Progenitor cell of endocrine pancreas (in vitro differentiated cells): ENCODE data around the gene FIGNL2. TPM values are rescaled to one million over a fixed set of nuclear protein-coding genes. Genes with fewer than 3 reads are reported as not detected.

ENCODE experiments used
- DNase-seq: peaks from one replicate; pipeline ENCODE4 v3.0.0; 2021; ENCODE audit warnings: low spot score; ENCODE audit not compliant: unreplicated experiment
- H3K27ac Mint-ChIP-seq: 2 replicates; pipeline ENCODE4 v1.8.0; 2021; ENCODE audit warnings: mild to moderate bottlenecking, moderate library complexity, mixed read lengths
- H3K27me3 Mint-ChIP-seq: 2 replicates; pipeline ENCODE4 v1.8.0; 2021; ENCODE audit warnings: mixed read lengths
- H3K36me3 Mint-ChIP-seq: 2 replicates; pipeline ENCODE4 v1.8.0; 2022; ENCODE audit warnings: mixed read lengths; ENCODE audit not compliant: insufficient read depth
- H3K4me1 Mint-ChIP-seq: 2 replicates; pipeline ENCODE4 v1.8.0; 2021; ENCODE audit warnings: low read depth, mixed read lengths
- H3K4me3 Mint-ChIP-seq: 2 replicates; pipeline ENCODE4 v1.8.0; 2021; ENCODE audit warnings: low read depth, mild to moderate bottlenecking, moderate library complexity, mixed read lengths
- H3K9me3 Mint-ChIP-seq: 2 replicates; pipeline ENCODE4 v1.8.0; 2021; ENCODE audit warnings: low read depth, mixed read lengths
- total RNA-seq: library from RNA; stranded (reverse); gene quantifications from 2 replicates; pipeline ENCODE4 v1.2.1, GENCODE V29; 2021
- TF ChIP-seq, protein P1 (sequence below): fragments of 200-600 bp; sonication (generic); IDR thresholded peaks from one replicate; pipeline ENCODE4 v1.5.0; 2021; ENCODE audit warnings: antibody characterized with exemption, mild to moderate bottlenecking; ENCODE audit not compliant: unreplicated experiment

FIGNL2 gene
- total RNA-seq, 1 donor from 2014 or later = 46.7 TPM

DNA sequence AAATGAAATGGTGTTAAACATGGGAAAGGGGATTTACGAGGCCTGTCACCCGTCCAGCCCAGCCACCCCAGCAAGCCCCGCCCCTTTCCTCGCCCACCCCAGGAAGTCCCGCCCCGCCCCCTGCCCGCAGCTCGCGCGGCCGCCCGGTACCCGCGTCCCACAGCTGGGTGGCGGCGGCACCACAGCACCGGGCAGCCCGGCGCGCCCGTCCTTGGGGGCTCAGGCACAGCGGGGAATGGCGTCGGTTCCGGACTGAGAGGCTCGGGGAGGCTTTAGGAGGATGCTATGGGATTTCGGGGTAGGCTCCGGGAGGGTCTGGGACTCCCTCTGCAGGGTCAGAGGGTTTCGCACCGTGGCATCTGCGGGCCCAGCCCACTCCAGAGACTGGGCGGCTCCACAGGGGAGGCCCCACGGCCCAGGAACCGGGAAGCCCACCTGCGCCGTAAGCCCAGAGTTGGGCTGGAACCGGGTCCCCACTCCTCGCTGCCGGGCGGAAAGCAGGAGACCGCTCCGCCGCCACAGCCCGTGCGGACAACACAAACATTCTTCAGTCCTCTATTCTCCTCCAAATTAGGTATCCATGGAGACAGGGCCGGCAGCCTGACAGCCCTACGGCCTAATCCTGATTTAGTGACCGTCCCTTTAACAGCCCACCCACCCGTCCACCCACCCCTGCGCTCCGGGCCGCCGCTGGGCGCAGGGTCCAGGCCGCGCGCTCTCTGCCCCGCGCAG lies 1.4 kb downstream of the FIGNL2 start:
- peaks cover 42% of the 10 kb centered on the region for H3K4me1 Mint-ChIP-seq
- H3K27me3 Mint-ChIP-seq = no peaks in the 10 kb centered on the region
- DNase-seq = peak; percentile 55
- TF ChIP-seq, protein P1, sequence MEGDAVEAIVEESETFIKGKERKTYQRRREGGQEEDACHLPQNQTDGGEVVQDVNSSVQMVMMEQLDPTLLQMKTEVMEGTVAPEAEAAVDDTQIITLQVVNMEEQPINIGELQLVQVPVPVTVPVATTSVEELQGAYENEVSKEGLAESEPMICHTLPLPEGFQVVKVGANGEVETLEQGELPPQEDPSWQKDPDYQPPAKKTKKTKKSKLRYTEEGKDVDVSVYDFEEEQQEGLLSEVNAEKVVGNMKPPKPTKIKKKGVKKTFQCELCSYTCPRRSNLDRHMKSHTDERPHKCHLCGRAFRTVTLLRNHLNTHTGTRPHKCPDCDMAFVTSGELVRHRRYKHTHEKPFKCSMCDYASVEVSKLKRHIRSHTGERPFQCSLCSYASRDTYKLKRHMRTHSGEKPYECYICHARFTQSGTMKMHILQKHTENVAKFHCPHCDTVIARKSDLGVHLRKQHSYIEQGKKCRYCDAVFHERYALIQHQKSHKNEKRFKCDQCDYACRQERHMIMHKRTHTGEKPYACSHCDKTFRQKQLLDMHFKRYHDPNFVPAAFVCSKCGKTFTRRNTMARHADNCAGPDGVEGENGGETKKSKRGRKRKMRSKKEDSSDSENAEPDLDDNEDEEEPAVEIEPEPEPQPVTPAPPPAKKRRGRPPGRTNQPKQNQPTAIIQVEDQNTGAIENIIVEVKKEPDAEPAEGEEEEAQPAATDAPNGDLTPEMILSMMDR = peak; percentile 7
- H3K4me3 Mint-ChIP-seq = peak overlapping the region; percentile 87
- H3K36me3 Mint-ChIP-seq = peaks cover 1% of the 10 kb centered on the region
- no peaks in the 10 kb centered on the region for H3K9me3 Mint-ChIP-seq
- H3K27ac Mint-ChIP-seq = peak overlapping the region; percentile 73

- Mint-ChIP-seq H3K27me3 (no peaks in the 10 kb centered on the region), H3K4me3 (peak overlapping the region; percentile 87), H3K36me3 (peaks cover 3% of the 10 kb centered on the region), H3K27ac (peak overlapping the region; percentile 98), H3K9me3 (no peaks in the 10 kb centered on the region), H3K4me1 (peaks cover 48% of the 10 kb centered on the region)
- DNase-seq = no peak
- TF ChIP-seq, protein P1 = no peak
These were observed 2.2 kb downstream of the FIGNL2 start for GRCh38 chr12:51846271-51846691.

DNA sequence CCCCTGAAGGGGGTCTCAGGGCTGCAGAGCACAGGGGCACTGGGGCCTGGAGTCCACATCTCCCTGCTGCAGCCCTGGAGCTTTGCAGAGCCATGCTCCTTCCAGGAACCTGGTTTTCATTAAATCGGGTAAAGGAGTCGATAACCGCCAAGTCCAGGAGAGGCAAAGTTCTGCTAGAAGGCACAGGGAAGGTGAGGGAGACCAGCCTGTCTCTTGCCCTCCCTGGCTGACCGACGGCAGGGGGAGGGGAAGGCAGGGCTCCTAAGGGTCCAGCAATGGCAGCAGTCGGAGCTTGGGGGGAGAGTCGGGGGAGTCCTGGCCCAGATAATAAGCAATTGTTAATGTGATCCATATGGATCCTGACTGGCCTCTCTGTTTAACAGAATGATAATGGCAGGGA lies 3.0 kb downstream of the FIGNL2 start:
- TF ChIP-seq, protein P1 = no peak
- Mint-ChIP-seq H3K4me3 (peak overlapping the region; percentile 87), H3K27ac (peak overlapping the region; percentile 98), H3K9me3 (no peaks in the 10 kb centered on the region), H3K36me3 (peaks cover 3% of the 10 kb centered on the region), H3K4me1 (peaks cover 48% of the 10 kb centered on the region), H3K27me3 (no peaks in the 10 kb centered on the region)
- DNase-seq = no peak

DNA sequence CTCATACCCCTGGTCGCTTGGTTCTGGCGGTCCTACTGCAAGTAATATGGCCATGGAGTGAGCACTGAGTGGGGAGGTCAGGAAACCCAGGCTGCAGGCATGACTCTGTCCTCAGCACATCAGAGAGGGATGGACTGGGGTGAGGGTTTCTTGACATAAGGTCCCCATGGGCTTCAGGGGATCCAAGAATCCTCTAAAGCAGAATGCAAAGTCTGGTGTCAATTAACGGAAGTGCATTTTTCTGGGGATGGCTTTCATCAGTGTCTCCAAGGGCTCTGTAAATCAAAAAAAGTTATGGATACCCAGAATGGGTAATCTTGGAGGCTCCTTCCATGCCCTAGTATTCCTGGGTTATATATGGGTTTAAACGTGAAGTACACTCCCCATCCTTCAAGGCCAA lies 3.7 kb downstream of the FIGNL2 start:
- Mint-ChIP-seq H3K9me3 (no peaks in the 10 kb centered on the region), H3K4me1 (peaks cover 48% of the 10 kb centered on the region), H3K36me3 (peaks cover 3% of the 10 kb centered on the region), H3K4me3 (peak overlapping the region; percentile 87), H3K27me3 (no peaks in the 10 kb centered on the region), H3K27ac (peak overlapping the region; percentile 98)
- TF ChIP-seq, protein P1 = no peak
- DNase-seq = no peak

GRCh38 chr12:51841727-51842126 lies 6.8 kb downstream of the FIGNL2 start:
- no peak overlapping the region for H3K4me3 Mint-ChIP-seq
- no peak overlapping the region for H3K27ac Mint-ChIP-seq
- H3K36me3 Mint-ChIP-seq = peaks cover 8% of the 10 kb centered on the region
- H3K4me1 Mint-ChIP-seq = peaks cover 65% of the 10 kb centered on the region
- no peaks in the 10 kb centered on the region for H3K9me3 Mint-ChIP-seq
- H3K27me3 Mint-ChIP-seq = no peaks in the 10 kb centered on the region
- DNase-seq = no peak
- TF ChIP-seq, protein P1 = no peak
